Measurements from ENCODE around the gene CELSR3. TPM values are rescaled to one million over a fixed set of nuclear protein-coding genes. Genes with fewer than 3 reads are reported as not detected.
A peak's percentile ranks its signal among the peaks of the same experiment; 100 is the strongest.

CELSR3 gene
- total RNA-seq, 2 experiments from 2014 or later = 20.9 to 24.0 TPM

DNA sequence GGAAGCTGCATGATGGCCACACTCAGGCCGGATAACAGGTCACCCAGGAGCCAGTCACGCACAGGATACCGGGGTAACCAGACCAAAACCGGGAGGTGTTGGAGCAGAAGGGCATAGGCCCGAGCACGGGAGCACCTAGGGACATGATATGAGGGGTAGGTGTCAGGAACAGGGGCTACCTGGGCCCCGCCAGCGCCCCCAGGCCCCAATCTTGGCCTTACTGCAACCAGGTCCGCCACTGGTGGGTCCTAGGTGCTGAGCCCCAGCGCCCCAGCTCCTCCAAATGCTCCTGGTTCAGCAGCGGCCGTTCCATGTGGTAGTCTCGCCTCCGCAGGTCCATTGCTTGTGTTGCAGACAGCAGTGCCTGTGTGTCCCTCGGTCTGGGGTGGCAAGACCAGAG, 29.4 kb downstream of the CELSR3 start:
- H3K27me3 Mint-ChIP-seq = no peaks in the 10 kb centered on the region
- no peaks in the 10 kb centered on the region for H3K9me3 Mint-ChIP-seq (ENCODE audit: low read depth)
- no peak overlapping the region for H3K4me3 Mint-ChIP-seq
- ATAC-seq (no peak), DNase-seq (no peak)
- H3K36me3 Mint-ChIP-seq = peaks cover 7% of the 10 kb centered on the region
- peaks cover 20% of the 10 kb centered on the region for H3K4me1 Mint-ChIP-seq
- CTCF ChIA-PET = interaction anchor here (0.8 to 4.3 kb wide), 6 partner anchors 9 to 233 kb away, joined by 3 to 40 read pairs (median 20); partner anchors contain the start of genes CELSR3, PFKFB4 and UQCRC1
- no peak overlapping the region for H3K27ac Mint-ChIP-seq

DNA sequence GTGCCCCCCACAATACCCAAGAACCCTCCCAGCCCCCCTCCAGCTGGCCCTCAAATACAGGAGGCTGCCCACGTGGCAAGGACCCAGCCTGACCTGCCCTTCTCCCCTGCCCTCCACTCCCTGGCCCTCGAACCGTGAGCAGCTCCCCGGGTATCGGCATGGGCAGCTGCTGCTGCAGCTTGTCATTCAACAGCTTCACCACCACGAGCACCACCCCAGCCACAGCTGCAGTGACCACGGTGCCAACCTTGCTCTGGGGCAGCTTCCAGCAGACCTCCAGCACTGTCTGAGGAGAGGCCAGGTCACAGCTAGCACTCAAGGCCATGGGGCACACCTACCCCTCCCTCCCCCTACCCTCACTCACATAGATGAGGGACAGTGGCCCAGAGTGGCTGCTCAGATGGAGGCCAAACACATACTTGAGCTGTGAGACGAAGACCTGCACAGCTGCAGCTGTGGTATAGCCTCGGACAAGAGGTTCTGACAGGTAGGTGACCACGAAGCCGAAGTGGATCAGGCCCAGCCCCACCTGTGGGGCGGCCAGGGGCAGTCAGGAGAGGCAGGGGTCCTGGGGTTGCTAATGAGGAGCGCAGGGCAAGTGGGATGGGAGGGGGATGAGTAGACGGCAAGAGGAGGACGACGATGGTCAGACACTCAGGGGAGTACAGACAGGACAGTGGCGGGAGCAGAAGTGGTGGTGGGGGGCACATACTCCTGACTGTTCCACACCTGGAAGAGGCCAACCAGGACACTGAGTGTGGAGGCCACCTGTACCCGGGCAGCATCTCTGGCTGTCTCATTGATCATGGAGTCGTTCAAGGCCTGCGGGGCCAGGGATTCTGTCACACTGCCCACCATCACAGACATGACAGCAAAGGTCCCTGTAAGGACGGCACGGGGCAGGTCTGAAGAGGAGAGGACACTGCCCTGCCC, 30.9 kb downstream of the CELSR3 start:
- peaks cover 12% of the 10 kb centered on the region for H3K36me3 Mint-ChIP-seq
- no peaks in the 10 kb centered on the region for H3K27me3 Mint-ChIP-seq
- H3K4me1 Mint-ChIP-seq = peaks cover 20% of the 10 kb centered on the region
- no peak overlapping the region for H3K27ac Mint-ChIP-seq
- H3K9me3 Mint-ChIP-seq (ENCODE audit: low read depth) = no peaks in the 10 kb centered on the region
- DNase-seq (no peak), ATAC-seq (no peak)
- no peak overlapping the region for H3K4me3 Mint-ChIP-seq
- CTCF ChIA-PET = no interaction called here

DNA sequence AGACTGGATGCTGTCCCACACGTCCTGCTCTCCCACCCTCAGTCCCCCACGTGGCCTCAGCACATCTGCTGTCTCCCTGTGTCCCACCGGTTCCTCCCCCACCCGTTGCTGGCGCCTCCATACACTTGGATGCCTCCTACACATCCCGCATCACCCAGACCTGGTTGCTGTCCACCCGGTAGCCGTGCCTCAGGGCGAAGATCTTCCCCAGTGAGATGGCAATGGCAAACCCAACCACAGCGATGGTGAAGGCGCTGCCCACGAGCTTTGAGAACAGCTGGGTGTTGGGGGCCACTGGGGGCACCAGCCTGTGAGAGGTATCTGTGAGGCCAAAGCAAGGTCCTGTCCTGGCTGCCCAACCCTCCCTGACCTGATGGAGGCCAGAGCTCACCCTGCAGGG, 31.9 kb downstream of the CELSR3 start:
- H3K4me1 Mint-ChIP-seq = peaks cover 14% of the 10 kb centered on the region
- H3K4me3 Mint-ChIP-seq = no peak overlapping the region
- CTCF ChIA-PET = no interaction called here
- no peaks in the 10 kb centered on the region for H3K9me3 Mint-ChIP-seq (ENCODE audit: low read depth)
- no peak overlapping the region for H3K27ac Mint-ChIP-seq
- H3K27me3 Mint-ChIP-seq = no peaks in the 10 kb centered on the region
- ATAC-seq (no peak), DNase-seq (no peak)
- peaks cover 14% of the 10 kb centered on the region for H3K36me3 Mint-ChIP-seq

DNA sequence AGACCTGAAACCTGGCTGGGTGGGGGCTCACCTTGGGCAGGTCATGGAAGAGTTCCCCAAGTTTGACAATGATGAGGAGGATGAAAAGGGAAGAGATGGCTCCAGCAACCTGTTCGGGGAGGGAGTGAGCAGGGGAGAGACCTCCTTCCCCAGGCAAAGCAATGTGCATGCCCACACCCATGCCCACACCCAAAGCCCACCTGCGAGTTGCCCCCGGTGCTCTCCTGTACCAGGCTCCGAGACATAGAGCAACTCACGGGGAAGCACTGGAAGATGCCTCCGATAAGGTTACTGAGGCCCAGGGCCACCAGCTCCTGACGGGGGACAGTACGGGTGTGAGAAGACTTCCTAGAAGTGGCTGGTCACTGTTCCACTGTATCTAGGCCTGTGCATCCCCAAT, 32.3 kb downstream of the CELSR3 start:
- Mint-ChIP-seq H3K36me3 (peaks cover 14% of the 10 kb centered on the region), H3K4me3 (no peak overlapping the region), H3K27ac (no peak overlapping the region), H3K4me1 (peaks cover 14% of the 10 kb centered on the region), H3K9me3 (ENCODE audit: low read depth) (no peaks in the 10 kb centered on the region), H3K27me3 (no peaks in the 10 kb centered on the region)
- no peak for ATAC-seq
- DNase-seq = no peak
- CTCF ChIA-PET = no interaction called here

DNA sequence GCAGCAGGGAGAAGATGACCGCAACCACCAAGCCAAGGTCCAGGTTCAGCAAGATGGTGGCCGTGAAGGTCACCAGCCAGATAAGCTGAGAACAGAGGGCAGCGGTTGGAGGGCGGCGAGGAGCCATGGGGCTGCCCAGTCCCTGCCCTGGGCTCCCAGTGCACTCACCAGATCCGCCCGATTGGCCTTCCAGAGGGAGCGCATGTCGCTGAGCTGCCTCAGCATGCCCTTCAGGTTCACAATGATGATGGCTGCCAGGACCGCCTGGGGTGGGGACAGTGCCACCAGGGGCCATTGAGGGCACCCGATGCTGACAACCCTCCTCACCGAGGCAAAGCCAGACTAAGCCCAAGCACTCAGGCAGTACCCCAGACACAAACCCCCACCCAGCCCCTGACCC, 32.8 kb downstream of the CELSR3 start:
- H3K9me3 Mint-ChIP-seq (ENCODE audit: low read depth) = no peaks in the 10 kb centered on the region
- CTCF ChIA-PET = no interaction called here
- ATAC-seq (no peak), DNase-seq (no peak)
- no peak overlapping the region for H3K27ac Mint-ChIP-seq
- peaks cover 14% of the 10 kb centered on the region for H3K4me1 Mint-ChIP-seq
- no peak overlapping the region for H3K4me3 Mint-ChIP-seq
- no peaks in the 10 kb centered on the region for H3K27me3 Mint-ChIP-seq
- peaks cover 14% of the 10 kb centered on the region for H3K36me3 Mint-ChIP-seq

DNA sequence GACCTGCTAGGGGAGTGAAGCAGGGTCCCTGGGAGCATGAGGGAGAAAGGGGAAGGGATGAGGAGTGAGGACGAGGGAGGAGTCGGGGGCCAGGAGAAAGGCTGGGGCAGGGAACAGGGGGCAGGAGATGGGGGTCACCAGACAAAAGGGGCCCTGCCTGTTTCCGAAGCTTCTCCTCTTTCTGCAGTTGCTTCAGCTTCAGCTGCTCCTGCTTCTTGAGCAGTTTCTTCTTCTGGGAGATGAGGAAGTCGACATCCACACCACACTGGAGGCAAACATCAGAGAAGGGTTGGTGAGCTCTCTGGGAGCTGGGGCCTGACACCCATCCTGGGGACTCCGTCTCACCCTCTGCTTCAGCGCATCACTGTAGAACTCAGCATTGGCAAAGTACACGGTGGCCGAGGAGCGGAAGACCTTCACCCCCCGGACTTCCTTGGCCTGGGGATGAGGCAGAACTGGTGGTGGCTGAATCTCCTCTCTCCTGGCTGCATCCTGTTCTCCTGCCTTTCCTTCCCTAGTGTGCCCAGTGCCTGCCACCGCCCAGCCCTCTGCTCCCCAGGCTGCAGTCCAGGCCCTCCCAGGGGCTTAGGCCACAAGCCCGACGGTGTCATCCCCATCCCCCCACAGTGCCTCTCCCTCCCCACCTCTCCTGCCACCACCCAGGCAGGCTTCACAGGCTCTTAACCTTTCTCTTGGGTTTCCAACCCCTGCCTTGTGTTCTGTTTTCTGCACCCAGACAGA, 34.2 kb downstream of the CELSR3 start:
- no peaks in the 10 kb centered on the region for H3K27me3 Mint-ChIP-seq
- CTCF ChIA-PET = no interaction called here
- H3K4me3 Mint-ChIP-seq = no peak overlapping the region
- ATAC-seq (no peak), DNase-seq (no peak)
- H3K4me1 Mint-ChIP-seq = peaks cover 9% of the 10 kb centered on the region
- no peaks in the 10 kb centered on the region for H3K9me3 Mint-ChIP-seq (ENCODE audit: low read depth)
- no peak overlapping the region for H3K27ac Mint-ChIP-seq
- peaks cover 14% of the 10 kb centered on the region for H3K36me3 Mint-ChIP-seq

DNA sequence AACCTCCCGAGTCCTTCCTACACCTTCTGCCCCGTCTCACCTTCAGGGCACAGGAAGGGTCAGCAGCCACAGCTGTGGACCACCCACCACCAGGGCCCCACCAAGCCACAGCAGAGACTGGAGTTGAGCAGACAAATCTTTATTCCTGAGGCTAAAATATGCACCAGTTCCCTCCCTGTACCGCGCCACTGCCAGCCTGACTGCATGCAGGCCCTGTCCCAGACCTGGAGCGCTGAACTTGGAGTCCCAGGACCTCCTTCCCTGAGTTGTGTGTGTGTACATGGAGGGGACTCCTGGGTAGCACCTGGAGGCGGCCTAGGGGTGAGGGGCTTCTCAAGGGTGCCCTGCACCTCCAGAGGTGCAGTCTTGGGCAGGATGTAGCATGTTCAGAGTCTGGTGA, 37.1 kb downstream of the CELSR3 start:
- no peak overlapping the region for H3K4me3 Mint-ChIP-seq
- no peak overlapping the region for H3K27ac Mint-ChIP-seq
- no peaks in the 10 kb centered on the region for H3K9me3 Mint-ChIP-seq (ENCODE audit: low read depth)
- ATAC-seq = no peak
- CTCF ChIA-PET = interaction anchor here (2.9 kb wide), 1 partner anchor 9 kb away, joined by 21 read pairs; the partner anchor contains the start of gene SLC26A6
- DNase-seq = no peak
- peaks cover 12% of the 10 kb centered on the region for H3K36me3 Mint-ChIP-seq
- H3K4me1 Mint-ChIP-seq = peaks cover 5% of the 10 kb centered on the region
- H3K27me3 Mint-ChIP-seq = no peaks in the 10 kb centered on the region

DNA sequence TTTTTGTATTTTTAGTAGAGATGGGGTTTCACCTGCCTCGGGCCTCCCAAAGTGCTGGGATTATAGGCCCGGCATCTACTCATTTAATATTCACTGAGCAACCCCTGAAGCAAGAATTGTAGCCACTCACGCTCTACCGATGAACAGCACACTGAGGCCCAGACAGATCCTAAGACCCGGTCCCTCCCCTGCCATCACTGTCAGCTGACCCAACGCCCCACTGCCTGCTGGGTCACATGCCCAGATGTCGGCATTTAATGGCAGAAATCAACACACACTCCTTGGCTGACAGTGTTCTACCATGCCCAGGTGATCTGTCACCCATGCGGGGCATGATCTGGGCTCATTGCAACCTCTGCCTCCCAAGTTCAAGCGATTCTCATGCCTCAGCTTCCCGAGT, 37.9 kb downstream of the CELSR3 start:
- peaks cover 11% of the 10 kb centered on the region for H3K36me3 Mint-ChIP-seq
- no peak overlapping the region for H3K4me3 Mint-ChIP-seq
- CTCF ChIA-PET = interaction anchor here (1.1 to 2.9 kb wide), 3 partner anchors 10 to 16 kb away, joined by 4 to 21 read pairs (median 4); partner anchors contain the start of genes SLC26A6 and UQCRC1
- H3K27me3 Mint-ChIP-seq = no peaks in the 10 kb centered on the region
- H3K4me1 Mint-ChIP-seq = peaks cover 5% of the 10 kb centered on the region
- H3K27ac Mint-ChIP-seq = no peak overlapping the region
- ATAC-seq = no peak
- no peak for DNase-seq
- H3K9me3 Mint-ChIP-seq (ENCODE audit: low read depth) = no peaks in the 10 kb centered on the region

DNA sequence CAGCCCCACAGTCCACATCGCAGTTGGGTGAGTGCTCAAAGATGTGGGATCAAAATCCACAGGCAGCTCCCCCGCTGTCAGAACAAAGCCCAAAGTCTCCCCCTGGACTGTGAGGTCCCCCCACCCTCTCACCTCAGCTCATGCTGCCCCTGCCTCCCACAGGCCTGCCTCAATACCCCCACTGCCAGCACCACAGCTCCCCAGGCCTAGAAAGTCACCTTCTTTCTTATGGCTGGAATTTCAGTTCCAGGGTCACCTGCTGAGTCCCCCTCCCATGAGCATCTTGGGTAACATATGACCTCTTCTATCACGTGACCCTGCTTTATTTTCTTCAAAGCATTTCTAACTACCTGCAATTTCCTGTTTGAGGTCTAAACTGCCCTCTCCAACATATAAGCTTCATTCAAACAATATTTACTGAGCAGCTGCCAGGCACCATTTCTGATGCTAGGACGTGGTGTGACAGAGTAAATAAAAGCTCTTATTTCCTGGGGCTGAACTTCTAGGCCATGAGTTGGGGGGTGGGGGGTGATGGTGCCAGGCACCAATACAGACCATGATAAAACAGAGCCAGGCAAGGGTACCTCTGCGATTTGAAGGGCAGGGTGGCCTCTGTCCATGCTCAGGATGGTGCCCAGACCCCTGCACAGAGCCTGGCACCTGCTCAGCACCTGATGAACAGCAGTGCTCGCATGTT, 38.7 kb downstream of the CELSR3 start:
- Mint-ChIP-seq H3K4me3 (no peak overlapping the region), H3K27me3 (no peaks in the 10 kb centered on the region), H3K9me3 (ENCODE audit: low read depth) (no peaks in the 10 kb centered on the region), H3K4me1 (peaks cover 5% of the 10 kb centered on the region), H3K27ac (peak overlapping the region; percentile 1), H3K36me3 (peaks cover 11% of the 10 kb centered on the region)
- ATAC-seq (no peak), DNase-seq (no peak)
- CTCF ChIA-PET = interaction anchor here (1.1 to 2.9 kb wide), 4 partner anchors 11 to 66 kb away, joined by 4 to 21 read pairs (median 4); partner anchors contain the start of genes SLC26A6 and UQCRC1

DNA sequence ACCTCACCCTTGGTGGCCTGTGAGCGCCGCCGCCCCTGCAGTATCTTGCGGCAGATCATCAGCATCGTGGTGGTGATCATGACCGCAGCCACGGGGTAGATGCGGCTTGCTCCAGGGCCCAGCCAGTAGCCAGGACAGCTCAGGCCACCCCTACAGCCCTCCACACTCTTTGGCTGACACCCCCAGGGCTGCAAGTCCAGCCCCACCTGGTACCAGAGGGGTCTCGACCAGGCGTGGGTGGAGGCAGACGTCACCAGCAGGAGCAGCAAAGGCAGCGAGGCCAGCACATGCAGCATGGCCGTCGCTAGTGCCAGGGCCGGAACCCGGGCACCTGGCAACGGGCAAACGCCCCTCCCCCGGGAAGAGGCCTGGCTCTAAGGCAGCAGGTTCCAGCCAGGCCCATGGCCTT, 41.2 kb downstream of the CELSR3 start, which contains the start of gene TMEM89:
Gene TMEM89, minus strand, starts transcription at position 309 of the 409 bp plus-strand sequence. Its CDS starts 13 bp downstream, at position 296.
- CTCF ChIA-PET = interaction anchor here (0.7 kb wide), 1 partner anchor 13 kb away, joined by 3 read pairs; no protein-coding TSS in a partner anchor
- Mint-ChIP-seq H3K9me3 (ENCODE audit: low read depth) (no peaks in the 10 kb centered on the region), H3K4me1 (peaks cover 5% of the 10 kb centered on the region), H3K27ac (no peak within 1 kb of the TSS), H3K4me3 (no peak within 1 kb of the TSS), H3K36me3 (peaks cover 17% of the 10 kb centered on the region), H3K27me3 (no peaks in the 10 kb centered on the region)
- ATAC-seq (no peak), DNase-seq (no peak)

DNA sequence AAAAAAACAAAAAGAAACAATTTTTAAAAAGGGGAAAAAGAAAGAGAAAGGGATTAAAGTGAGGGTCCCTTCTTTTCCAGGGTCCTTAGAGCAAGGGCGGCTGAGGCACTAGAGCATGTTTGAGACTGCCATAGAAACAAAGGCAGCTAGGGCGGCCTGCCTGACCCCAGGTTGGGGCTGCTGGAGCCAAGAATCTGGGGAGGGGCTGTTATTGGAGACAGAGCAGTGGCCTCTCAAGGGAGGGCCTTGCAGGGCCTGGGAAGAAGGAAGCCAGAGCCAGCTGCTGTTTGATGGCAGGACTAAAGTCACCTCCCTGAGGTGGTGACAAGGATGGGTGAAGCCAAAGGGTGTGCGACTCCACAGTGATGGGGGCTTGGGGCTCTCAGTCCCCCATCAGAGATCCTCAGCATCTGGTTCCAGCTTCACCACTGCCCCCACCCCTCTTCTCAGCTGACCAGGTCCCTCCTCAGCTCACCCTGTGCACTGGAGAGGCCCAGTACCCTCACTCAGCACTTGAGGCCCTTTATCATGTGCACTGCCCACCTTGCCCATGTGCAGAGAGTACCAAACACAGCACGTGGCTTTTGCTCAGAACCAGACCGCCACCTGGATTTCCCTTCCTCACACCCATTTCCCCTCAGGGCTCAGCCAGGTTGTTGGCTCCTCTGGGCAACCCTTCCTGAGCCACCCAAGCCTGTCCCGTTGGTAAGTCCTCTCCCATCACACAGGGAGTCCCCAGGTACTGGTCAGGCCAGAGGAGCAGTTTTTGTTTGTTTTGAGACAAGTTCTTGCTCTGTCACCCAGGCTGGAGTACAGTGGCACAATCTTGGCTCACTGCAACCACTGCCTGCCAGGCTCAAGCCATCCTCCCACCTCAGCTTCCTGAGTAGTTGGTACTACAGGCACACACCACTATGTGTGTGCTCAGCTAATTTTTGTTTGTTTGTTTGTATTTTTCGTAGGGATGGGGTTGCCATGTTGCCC, 42.9 kb downstream of the CELSR3 start:
- H3K9me3 Mint-ChIP-seq (ENCODE audit: low read depth) = no peaks in the 10 kb centered on the region
- no peaks in the 10 kb centered on the region for H3K27me3 Mint-ChIP-seq
- no peak overlapping the region for H3K4me3 Mint-ChIP-seq
- no peak overlapping the region for H3K27ac Mint-ChIP-seq
- H3K4me1 Mint-ChIP-seq = peaks cover 8% of the 10 kb centered on the region
- ATAC-seq = no peak
- H3K36me3 Mint-ChIP-seq = peaks cover 19% of the 10 kb centered on the region
- CTCF ChIA-PET = no interaction called here
- no peak for DNase-seq

DNA sequence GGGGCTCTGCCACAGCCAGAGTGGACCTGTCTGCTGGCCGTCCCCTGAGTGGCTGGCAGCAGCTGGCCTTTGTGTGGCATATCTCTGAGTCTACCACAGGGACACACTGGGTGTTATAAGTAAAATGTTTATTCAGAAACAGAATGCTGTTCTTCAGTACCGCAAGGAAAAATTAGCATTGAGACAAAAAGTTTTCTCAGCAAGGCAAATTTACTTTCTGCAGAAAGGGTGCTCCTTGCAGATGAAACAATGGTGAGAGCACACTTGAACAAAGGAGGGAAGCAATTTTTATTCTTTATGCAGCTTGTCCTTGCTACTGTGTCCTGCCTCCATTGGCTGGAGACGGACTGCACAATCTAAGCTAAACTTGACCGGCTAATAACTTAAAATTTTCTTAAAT, 45.1 kb downstream of the CELSR3 start:
- DNase-seq = no peak
- CTCF ChIA-PET = no interaction called here
- no peak overlapping the region for H3K4me3 Mint-ChIP-seq
- H3K4me1 Mint-ChIP-seq = peaks cover 11% of the 10 kb centered on the region
- peaks cover 22% of the 10 kb centered on the region for H3K36me3 Mint-ChIP-seq
- H3K9me3 Mint-ChIP-seq (ENCODE audit: low read depth) = no peaks in the 10 kb centered on the region
- no peaks in the 10 kb centered on the region for H3K27me3 Mint-ChIP-seq
- no peak for ATAC-seq
- no peak overlapping the region for H3K27ac Mint-ChIP-seq

All from activated CD8-positive, alpha-beta memory T cell treated with anti-CD3 and anti-CD28 coated beads, Interleukin-2, amount 10 ng/mL, durations not matched to agents 7 days and 5 days (primary cell).